PC-3 (cell line): ENCODE data around the gene SLC37A4.

Experiments
- CTCF ChIP-seq: fragments of 300-600 bp; sonication (generic); conservative IDR thresholded peaks from 2 replicates; pipeline ENCODE4 v1.5.1; 2017; ENCODE audit warnings: antibody characterized with exemption, low read depth, mild to moderate bottlenecking, low read length
- EZH2 ChIP-seq: fragments of 300-600 bp; sonication (generic); IDR thresholded peaks from one replicate; pipeline ENCODE4 v1.6.1; 2017; ENCODE audit warnings: antibody characterized with exemption, mild to moderate bottlenecking, low read length; ENCODE audit not compliant: unreplicated experiment

DNA sequence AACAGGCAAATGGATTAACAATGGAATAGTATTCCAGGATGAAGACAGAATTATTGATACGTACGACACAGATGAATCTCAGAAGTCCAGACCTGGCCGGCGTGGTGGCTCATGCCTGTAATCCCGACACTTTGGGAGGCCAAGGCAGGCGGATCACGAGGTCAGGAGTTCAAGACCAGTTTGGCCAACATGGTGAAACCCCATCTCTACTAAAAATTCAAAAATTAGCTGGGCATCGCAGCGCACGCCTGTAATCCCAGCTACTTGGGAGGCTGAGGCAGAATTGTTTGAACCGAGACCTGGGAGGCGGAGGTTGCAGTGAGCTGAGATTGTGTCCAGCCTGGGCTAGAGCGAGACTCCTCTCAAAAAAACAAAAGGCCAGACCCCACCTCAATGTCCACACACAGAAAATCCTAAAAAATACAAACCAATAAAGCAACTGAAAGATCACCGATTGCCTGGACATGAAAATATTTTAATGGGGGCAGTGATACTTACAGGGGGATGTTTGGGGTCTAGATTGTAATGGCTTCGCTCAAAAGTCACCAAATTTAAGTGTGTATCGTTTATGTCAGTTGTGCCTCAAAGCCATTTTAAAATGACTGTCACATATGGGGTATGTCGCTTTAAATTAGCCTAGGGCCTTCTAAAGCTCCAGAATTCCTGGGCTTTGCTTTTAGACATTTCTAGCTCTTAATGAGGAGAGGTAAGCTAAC is 16.3 kb downstream of the SLC37A4 start:
- TF ChIP-seq CTCF, result no peak
- TF ChIP-seq EZH2, result no peak
